Keratinocyte (primary cell): ENCODE data around the gene TEKTIP1. TPM values are rescaled to one million over a fixed set of nuclear protein-coding genes. Genes with fewer than 3 reads are reported as not detected.

Experiments
- DNase-seq: peaks from one replicate; pipeline ENCODE4 v3.0.0-alpha.2; 2011; ENCODE audit warnings: low read depth, missing footprints, low spot score
- FAIRE-seq: peaks from 2 replicates; lab custom pipeline; 2011; peaks lifted over from hg19 to GRCh38; lab: Jason Lieb, UNC
- H2AFZ ChIP-seq: 2 replicates; pipeline ENCODE4 v1.6.0; 2012; ENCODE audit warnings: low read length, control low read depth, inconsistent platforms; ENCODE audit not compliant: control insufficient read depth
- H3K27ac ChIP-seq: 2 replicates; pipeline ENCODE4 v1.5.1; 2011; ENCODE audit warnings: low read length; ENCODE audit not compliant: control insufficient read depth, insufficient read depth
- H3K27me3 ChIP-seq: 3 replicates; pipeline ENCODE4 v1.6.0; 2011; ENCODE audit warnings: low read length; ENCODE audit not compliant: control insufficient read depth, insufficient read depth; ENCODE audit errors: extremely low read depth
- H3K36me3 ChIP-seq, 2 experiments: 2 replicates in 1 of 2; 3 replicates in 1 of 2; pipeline ENCODE4 v1.5.1; 2011; ENCODE audit warnings: low read length in 2 of 2, mild to moderate bottlenecking in 1 of 2; ENCODE audit not compliant: control insufficient read depth in 2 of 2, insufficient read depth in 2 of 2; ENCODE audit errors: extremely low read depth in 1 of 2
- H3K4me1 ChIP-seq: 3 replicates; pipeline ENCODE4 v1.5.1; 2011; ENCODE audit warnings: low read length; ENCODE audit not compliant: control insufficient read depth, insufficient read depth; ENCODE audit errors: extremely low read depth
- H3K4me2 ChIP-seq: 3 replicates; pipeline ENCODE4 v1.6.0; 2011; ENCODE audit warnings: low read depth, low read length; ENCODE audit not compliant: control insufficient read depth, insufficient read depth; ENCODE audit errors: extremely low read depth
- H3K4me3 ChIP-seq, 3 experiments: fragments of 200-600 bp in 1 of 3; sonication (generic) in 1 of 3; 2 replicates in 2 of 3; 3 replicates in 1 of 3; pipeline ENCODE4 v1.5.1; 2011 to 2016; ENCODE audit warnings: low read length in 3 of 3, mild to moderate bottlenecking in 3 of 3, control low read depth in 2 of 3, inconsistent platforms in 1 of 3, low read depth in 1 of 3, mixed read lengths in 1 of 3, mixed run types in 1 of 3, moderate library complexity in 1 of 3; ENCODE audit not compliant: control insufficient read depth in 2 of 3, insufficient read depth in 2 of 3; ENCODE audit errors: extremely low read depth in 1 of 3
- H3K79me2 ChIP-seq: 2 replicates; pipeline ENCODE4 v1.6.0; 2012; ENCODE audit warnings: low read length; ENCODE audit not compliant: control insufficient read depth, insufficient read depth
- H3K9ac ChIP-seq: 3 replicates; pipeline ENCODE4 v1.6.0; 2011; ENCODE audit warnings: low read length; ENCODE audit not compliant: control insufficient read depth, insufficient read depth; ENCODE audit errors: extremely low read depth
- H3K9me1 ChIP-seq: 3 replicates; pipeline ENCODE4 v1.6.0; 2011; ENCODE audit warnings: low read length; ENCODE audit not compliant: control insufficient read depth, insufficient read depth; ENCODE audit errors: extremely low read depth
- H3K9me3 ChIP-seq: 2 replicates; pipeline ENCODE4 v1.5.1; 2012; ENCODE audit warnings: low read depth, low read length; ENCODE audit not compliant: control insufficient read depth
- H4K20me1 ChIP-seq: 3 replicates; pipeline ENCODE4 v1.6.0; 2011; ENCODE audit warnings: low read length; ENCODE audit not compliant: control insufficient read depth, insufficient read depth; ENCODE audit errors: extremely low read depth
- EZH2 ChIP-seq: IDR thresholded peaks from one replicate; pipeline ENCODE4 v1.6.1; 2012; ENCODE audit warnings: inconsistent platforms, mild to moderate bottlenecking, low read length, moderate library complexity
- dilution Hi-C: fragments of 300-500 bp; cut with MboI; formaldehyde crosslinking; loops from one replicate; pipeline ENCODE4 v1.7.0; 2020; ENCODE audit warnings: low sequenced_read_pairs; ENCODE audit not compliant: extremely low pct_ligation_motif_present
- polyA plus RNA-seq, 5 experiments: library from polyadenylated mRNA; depleted of rRNA in 3 of 5; stranded (reverse) in 3 of 5; stranded (forward) in 1 of 5; unstranded in 1 of 5; fragments of >200 nt; gene quantifications; 1 replicate in 1 of 5; 2 replicates in 3 of 5; 3 replicates in 1 of 5; pipeline versions ENCODE4 v1.2.1 to v1.2.3, GENCODE V29; 2011 to 2012; ENCODE audit warnings: missing spikeins in 2 of 5, low read depth in 1 of 5, low replicate concordance in 1 of 5
- TF ChIP-seq, protein P1 (sequence below), 3 experiments: IDR thresholded peaks in 1 of 3; conservative IDR thresholded peaks in 1 of 3; optimal IDR thresholded peaks in 1 of 3; 2 replicates in 2 of 3; 3 replicates in 1 of 3; pipeline versions ENCODE3 to v1.5.1; 2011; ENCODE audit warnings: low read length in 3 of 3, mild to moderate bottlenecking in 3 of 3, moderate library complexity in 2 of 3, control low read depth in 1 of 3, inconsistent platforms in 1 of 3; ENCODE audit not compliant: insufficient read depth in 2 of 3; ENCODE audit errors: extremely low read depth in 1 of 3

Gene TEKTIP1
- polyA plus RNA-seq, 1 donor (not counting 4 experiments of a cell fraction or from before 2014, with no cell fraction given): not detected

DNA sequence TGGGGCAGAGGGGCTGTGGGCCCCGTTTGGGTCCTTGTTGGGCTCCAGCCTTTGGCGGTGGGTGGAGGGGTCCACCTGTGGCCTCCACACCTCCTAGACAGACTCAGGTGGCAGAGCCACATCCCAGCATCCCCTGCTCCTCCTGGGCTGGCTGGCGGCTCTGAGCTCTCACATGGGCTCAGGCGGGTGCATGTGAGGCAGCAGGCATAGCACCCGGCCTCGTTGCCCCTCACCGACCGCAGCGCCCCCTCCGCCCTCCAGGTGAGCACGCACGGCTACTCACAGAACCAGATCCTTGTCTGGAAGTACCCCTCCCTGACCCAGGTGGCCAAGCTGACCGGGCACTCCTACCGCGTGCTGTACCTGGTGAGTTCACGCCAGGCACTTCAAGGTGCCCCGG is 5.9 kb upstream of the TEKTIP1 start:
- no peak overlapping the region for H3K4me3 ChIP-seq
- no peaks in the 10 kb centered on the region for H3K9me1 ChIP-seq
- TF ChIP-seq, protein P1, sequence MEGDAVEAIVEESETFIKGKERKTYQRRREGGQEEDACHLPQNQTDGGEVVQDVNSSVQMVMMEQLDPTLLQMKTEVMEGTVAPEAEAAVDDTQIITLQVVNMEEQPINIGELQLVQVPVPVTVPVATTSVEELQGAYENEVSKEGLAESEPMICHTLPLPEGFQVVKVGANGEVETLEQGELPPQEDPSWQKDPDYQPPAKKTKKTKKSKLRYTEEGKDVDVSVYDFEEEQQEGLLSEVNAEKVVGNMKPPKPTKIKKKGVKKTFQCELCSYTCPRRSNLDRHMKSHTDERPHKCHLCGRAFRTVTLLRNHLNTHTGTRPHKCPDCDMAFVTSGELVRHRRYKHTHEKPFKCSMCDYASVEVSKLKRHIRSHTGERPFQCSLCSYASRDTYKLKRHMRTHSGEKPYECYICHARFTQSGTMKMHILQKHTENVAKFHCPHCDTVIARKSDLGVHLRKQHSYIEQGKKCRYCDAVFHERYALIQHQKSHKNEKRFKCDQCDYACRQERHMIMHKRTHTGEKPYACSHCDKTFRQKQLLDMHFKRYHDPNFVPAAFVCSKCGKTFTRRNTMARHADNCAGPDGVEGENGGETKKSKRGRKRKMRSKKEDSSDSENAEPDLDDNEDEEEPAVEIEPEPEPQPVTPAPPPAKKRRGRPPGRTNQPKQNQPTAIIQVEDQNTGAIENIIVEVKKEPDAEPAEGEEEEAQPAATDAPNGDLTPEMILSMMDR (optimal IDR thresholded peaks at IDR 0.05 in 1 of 3, IDR thresholded peaks at IDR 0.05 in 1 of 3, conservative IDR thresholded peaks at IDR 0.05 in 1 of 3; ENCODE audit: extremely low read depth in 1 of 3, insufficient read depth in 2 of 3, low read length in 3 of 3): no peak
- no peak for TF ChIP-seq EZH2
- H3K9me3 ChIP-seq: no peaks in the 10 kb centered on the region
- H3K9ac ChIP-seq: no peak overlapping the region
- dilution Hi-C loops: no loop called here
- H3K4me1 ChIP-seq: no peaks in the 10 kb centered on the region
- H3K27me3 ChIP-seq: no peaks in the 10 kb centered on the region
- no peak overlapping the region for H2AFZ ChIP-seq
- DNase-seq (no peak), FAIRE-seq (no peak)
- H3K4me2 ChIP-seq: no peak overlapping the region
- peaks cover 6 to 28% of the 10 kb centered on the region in 2 experiments for H3K36me3 ChIP-seq
- peaks cover 2% of the 10 kb centered on the region for H4K20me1 ChIP-seq
- no peak overlapping the region for H3K27ac ChIP-seq
- no peaks in the 10 kb centered on the region for H3K79me2 ChIP-seq

GRCh38 chr19:3533563-3534216 is 5.3 kb upstream of the TEKTIP1 start:
- Histone ChIP-seq H3K27me3 (no peaks in the 10 kb centered on the region), H3K4me2 (no peak overlapping the region), H3K9me1 (no peaks in the 10 kb centered on the region), H3K79me2 (no peaks in the 10 kb centered on the region), H3K27ac (no peak overlapping the region), H3K9me3 (no peaks in the 10 kb centered on the region), H3K4me3 (no peak overlapping the region), H3K4me1 (no peaks in the 10 kb centered on the region), H3K36me3 (peaks cover 11 to 24% of the 10 kb centered on the region in 2 experiments), H3K9ac (no peak overlapping the region), H2AFZ (no peak overlapping the region), H4K20me1 (peaks cover 2% of the 10 kb centered on the region)
- DNase-seq (no peak), FAIRE-seq (no peak)
- dilution Hi-C loops: no loop called here
- no peak for TF ChIP-seq EZH2
- TF ChIP-seq, protein P1 (optimal IDR thresholded peaks at IDR 0.05 in 1 of 3, IDR thresholded peaks at IDR 0.05 in 1 of 3, conservative IDR thresholded peaks at IDR 0.05 in 1 of 3; ENCODE audit: extremely low read depth in 1 of 3, insufficient read depth in 2 of 3, low read length in 3 of 3): no peak
